OCI-LY3 (cell line): Measurements from ENCODE around the gene TMEM233.
A peak's percentile ranks its signal among the peaks of the same experiment; 100 is the strongest.
"Not testable (repeated sequence)": the region's sequence is repeated elsewhere in the genome, so short reads cannot be mapped to it uniquely, and the experiment has no call there.

Experiments used
- H2AFZ ChIP-seq: fragments of 200-600, 300-600 bp; shearing (Covaris generic); 2 replicates; pipeline ENCODE4 v1.6.0; 2014; ENCODE audit warnings: antibody characterized with exemption, low read depth, low read length
- H3K27ac ChIP-seq: fragments of 200-600, 300-600 bp; sonication (generic); 2 replicates; pipeline ENCODE4 v1.5.1; 2014; ENCODE audit warnings: mild to moderate bottlenecking, low read length, moderate library complexity, mixed read lengths
- H3K27me3 ChIP-seq: fragments of 200-600, 300-600 bp; sonication (generic); 2 replicates; pipeline ENCODE4 v1.6.1; 2014; ENCODE audit warnings: low read depth, low read length, mixed read lengths
- H3K36me3 ChIP-seq: fragments of 200-600, 300-600 bp; sonication (generic); replicated peaks from 2 replicates; pipeline ENCODE3; 2014; ENCODE audit warnings: low read depth, low read length, mixed read lengths
- H3K4me1 ChIP-seq: fragments of 300-600, 200-600 bp; sonication (generic); 2 replicates; pipeline ENCODE4 v1.6.1; 2014; ENCODE audit warnings: low read length, mixed read lengths
- H3K4me2 ChIP-seq: fragments of 200-600, 300-600 bp; sonication (generic); 2 replicates; pipeline ENCODE4 v1.6.1; 2014; ENCODE audit warnings: low read length, mixed read lengths
- H3K4me3 ChIP-seq: fragments of 300-600, 200-600 bp; sonication (generic); 2 replicates; pipeline ENCODE4 v1.5.1; 2014; ENCODE audit warnings: antibody characterized with exemption, mild to moderate bottlenecking, low read length, moderate library complexity
- H3K79me2 ChIP-seq: fragments of 300-600, 200-600 bp; shearing (Covaris generic); 2 replicates; pipeline ENCODE4 v1.6.1; 2014; ENCODE audit warnings: mild to moderate bottlenecking, low read length, mixed read lengths
- H3K9ac ChIP-seq: fragments of 300-600, 200-600 bp; shearing (Covaris generic); 2 replicates; pipeline ENCODE4 v1.6.0; 2014; ENCODE audit warnings: mild to moderate bottlenecking, low read length, moderate library complexity
- H3K9me3 ChIP-seq: fragments of 200-600, 300-600 bp; shearing (Covaris generic); 2 replicates; pipeline ENCODE4 v1.6.1; 2014; ENCODE audit warnings: low read length, mixed read lengths; ENCODE audit not compliant: insufficient read depth
- H4K20me1 ChIP-seq: fragments of 200-600, 300-600 bp; sonication (generic); 2 replicates; pipeline ENCODE4 v1.6.1; 2016; ENCODE audit warnings: low read length, mixed read lengths; ENCODE audit not compliant: insufficient read depth
- CTCF ChIP-seq: fragments of 200-600, 300-600 bp; sonication (generic); IDR thresholded peaks from 2 replicates; pipeline ENCODE4 v1.5.1; 2014; ENCODE audit warnings: antibody characterized with exemption, low read length, low read depth
- EZH2phosphoT487 ChIP-seq: fragments of 200-600 bp; shearing (Covaris generic); IDR thresholded peaks from 2 replicates; pipeline ENCODE4 v1.6.1; 2018; ENCODE audit warnings: antibody characterized with exemption, mixed run types, low read depth

TMEM233 gene

GRCh38 chr12:119652665-119653064 lies 59.1 kb downstream of the TMEM233 start:
- Histone ChIP-seq H3K36me3 (no peaks in the 10 kb centered on the region), H3K9ac (no peak overlapping the region), H3K27me3 (no peaks in the 10 kb centered on the region), H3K4me2 (no peak overlapping the region), H3K27ac (no peak overlapping the region), H3K79me2 (no peaks in the 10 kb centered on the region), H4K20me1 (no peaks in the 10 kb centered on the region), H3K4me1 (no peaks in the 10 kb centered on the region), H3K4me3 (no peak overlapping the region), H3K9me3 (0 out of 2 replicates have a peak, but pooled peaks cover 5% of the 10 kb centered on the region), H2AFZ (no peak overlapping the region)
- TF ChIP-seq CTCF (no peak), EZH2phosphoT487 (no peak)

DNA sequence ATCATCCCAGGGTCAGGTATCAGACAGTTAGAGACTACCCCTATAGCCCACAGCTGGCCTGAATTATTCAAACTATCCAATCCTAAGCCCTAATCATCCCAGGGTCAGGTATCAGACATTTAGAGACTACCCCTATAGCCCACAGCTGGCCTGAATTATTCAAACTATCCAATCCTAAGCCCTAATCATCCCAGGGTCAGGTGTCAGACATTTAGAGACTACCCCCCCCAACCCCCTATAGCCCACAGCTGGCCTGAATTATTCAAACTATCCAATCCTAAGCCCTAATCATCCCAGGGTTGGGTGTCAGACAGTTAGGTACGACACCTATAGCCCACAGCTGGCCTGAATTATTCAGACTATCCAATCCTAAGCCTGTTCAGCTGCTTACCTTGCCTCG lies 63.4 kb downstream of the TMEM233 start:
- not testable (repeated sequence) for H3K9ac ChIP-seq, H3K36me3 ChIP-seq, H3K4me2 ChIP-seq, H3K27me3 ChIP-seq, H3K4me3 ChIP-seq, H3K79me2 ChIP-seq, H3K27ac ChIP-seq, H4K20me1 ChIP-seq, H3K4me1 ChIP-seq, H3K9me3 ChIP-seq, H2AFZ ChIP-seq

- not testable (repeated sequence) for H3K4me1 ChIP-seq, H4K20me1 ChIP-seq, H2AFZ ChIP-seq, H3K9ac ChIP-seq, H3K36me3 ChIP-seq, H3K27ac ChIP-seq, H3K79me2 ChIP-seq, H3K4me2 ChIP-seq, H3K4me3 ChIP-seq, H3K9me3 ChIP-seq, H3K27me3 ChIP-seq
Observed at GRCh38 chr12:119658166-119658565, 64.6 kb downstream of the TMEM233 start.

GRCh38 chr12:119659289-119659897 lies 65.8 kb downstream of the TMEM233 start:
- H3K4me3 ChIP-seq, result peak overlapping the region; percentile 38; the same call in 1 of the 2 replicates
- H2AFZ ChIP-seq, result peak overlapping the region; percentile 97

More at GRCh38 chr12:119659289-119659897, 65.8 kb downstream of the TMEM233 start:
- Histone ChIP-seq H3K9ac (no peak overlapping the region), H3K4me2 (peak overlapping the region; percentile 56), H3K27ac (no peak overlapping the region), H3K27me3 (no peaks in the 10 kb centered on the region), H3K36me3 (no peaks in the 10 kb centered on the region), H3K4me1 (peaks cover 4% of the 10 kb centered on the region), H3K9me3 (no peaks in the 10 kb centered on the region), H3K79me2 (no peaks in the 10 kb centered on the region), H4K20me1 (no peaks in the 10 kb centered on the region)
- TF ChIP-seq EZH2phosphoT487, result no peak
- TF ChIP-seq CTCF, result peak; percentile 79
